Spleen (tissue), 7 donors: Measurements from ENCODE around the gene ZER1.

Experiments used
- POLR2A ChIP-seq, 3 donors: fragments of 450-650 bp; IDR thresholded peaks; one replicate each; pipeline ENCODE4 v1.5.1; 2017; ENCODE audit warnings: antibody characterized with exemption in 3 of 3, mild to moderate bottlenecking in 1 of 3
- POLR2AphosphoS5 ChIP-seq, 3 donors: sonication (generic); formaldehyde crosslinking; IDR thresholded peaks; one replicate each; pipeline ENCODE4 v1.5.1; 2017; ENCODE audit warnings: antibody characterized with exemption in 3 of 3
- TF ChIP-seq, protein P1 (sequence below), 11 experiments: fragments of 200-600 bp in 7 of 11; fragments of 450-650 bp in 4 of 11; sonication (generic) in 4 of 11; IDR thresholded peaks in 8 of 11; conservative IDR thresholded peaks in 3 of 11; 1 replicate in 7 of 11; 2 replicates in 4 of 11; pipeline versions ENCODE4 v1.4.0 to v1.8.0; 2016 to 2021; ENCODE audit warnings: antibody characterized with exemption in 11 of 11, inconsistent platforms in 4 of 11, mild to moderate bottlenecking in 1 of 11
- donor health status: DM: no; HTN: no; CAD: no; lungs with moderate emphysema.
- donor health status: DM: no; HTN: no; CAD: no.
- donor health status: DM: no; HTN: no; CAD: no.

DNA sequence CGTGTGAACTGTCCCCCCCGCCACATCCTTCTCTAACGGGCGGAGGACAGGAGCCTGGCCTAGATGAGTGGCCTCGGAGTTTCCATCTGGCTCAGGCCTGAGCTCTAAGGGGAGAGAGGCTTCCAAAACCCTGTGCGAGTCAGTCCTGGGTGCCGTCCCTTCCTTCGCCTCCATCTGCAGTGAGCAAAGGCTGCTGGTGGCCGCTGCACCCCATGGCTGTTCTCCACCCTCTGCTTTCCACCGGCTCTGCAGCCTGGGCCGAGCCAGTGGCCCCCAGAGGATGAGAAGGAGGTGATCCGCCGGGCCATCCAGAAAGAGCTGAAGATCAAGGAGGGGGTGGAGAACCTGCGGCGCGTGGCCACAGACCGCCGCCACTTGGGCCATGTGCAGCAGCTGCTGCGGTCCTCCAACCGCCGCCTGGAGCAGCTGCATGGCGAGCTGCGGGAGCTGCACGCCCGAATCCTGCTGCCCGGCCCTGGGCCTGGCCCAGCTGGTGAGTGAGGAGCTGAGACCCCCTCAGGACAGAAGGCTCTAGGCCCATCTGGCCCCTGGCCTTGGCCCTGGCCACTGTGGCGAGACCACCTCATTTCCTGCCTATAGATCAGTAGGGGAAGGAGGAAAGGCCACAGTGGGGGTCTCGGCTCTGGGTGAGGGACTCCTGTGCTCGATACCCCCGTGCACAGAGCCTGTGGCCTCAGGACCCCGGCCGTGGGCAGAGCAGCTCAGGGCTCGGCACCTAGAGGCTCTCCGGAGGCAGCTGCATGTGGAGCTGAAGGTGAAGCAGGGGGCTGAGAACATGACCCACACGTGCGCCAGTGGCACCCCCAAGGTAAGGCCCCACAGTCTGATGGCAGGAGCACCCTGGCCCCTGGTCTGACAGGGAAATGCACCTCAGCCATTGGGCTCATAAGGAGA is 66.4 kb downstream of the ZER1 start:
- TF ChIP-seq, protein P1, sequence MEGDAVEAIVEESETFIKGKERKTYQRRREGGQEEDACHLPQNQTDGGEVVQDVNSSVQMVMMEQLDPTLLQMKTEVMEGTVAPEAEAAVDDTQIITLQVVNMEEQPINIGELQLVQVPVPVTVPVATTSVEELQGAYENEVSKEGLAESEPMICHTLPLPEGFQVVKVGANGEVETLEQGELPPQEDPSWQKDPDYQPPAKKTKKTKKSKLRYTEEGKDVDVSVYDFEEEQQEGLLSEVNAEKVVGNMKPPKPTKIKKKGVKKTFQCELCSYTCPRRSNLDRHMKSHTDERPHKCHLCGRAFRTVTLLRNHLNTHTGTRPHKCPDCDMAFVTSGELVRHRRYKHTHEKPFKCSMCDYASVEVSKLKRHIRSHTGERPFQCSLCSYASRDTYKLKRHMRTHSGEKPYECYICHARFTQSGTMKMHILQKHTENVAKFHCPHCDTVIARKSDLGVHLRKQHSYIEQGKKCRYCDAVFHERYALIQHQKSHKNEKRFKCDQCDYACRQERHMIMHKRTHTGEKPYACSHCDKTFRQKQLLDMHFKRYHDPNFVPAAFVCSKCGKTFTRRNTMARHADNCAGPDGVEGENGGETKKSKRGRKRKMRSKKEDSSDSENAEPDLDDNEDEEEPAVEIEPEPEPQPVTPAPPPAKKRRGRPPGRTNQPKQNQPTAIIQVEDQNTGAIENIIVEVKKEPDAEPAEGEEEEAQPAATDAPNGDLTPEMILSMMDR (IDR thresholded peaks at IDR 0.05 in 8 of 11, conservative IDR thresholded peaks at IDR 0.05 in 3 of 11): no peak
- TF ChIP-seq POLR2AphosphoS5 (IDR thresholded peaks at IDR 0.05) (no peak), POLR2A (IDR thresholded peaks at IDR 0.05) (no peak)
